DMS 273 treated with DMSO at 0.1 percent for 48 hours (cell line): ENCODE results near the gene GOT1.
A peak's percentile ranks its signal among the peaks of the same experiment; 100 is the strongest.

Experiments
- DNase-seq: peaks from one replicate; lab custom pipeline; 2025; lab: John Stamatoyannopoulos, UW

GOT1 gene

GRCh38 chr10:99430451-99431189 is at the start of gene GOT1:
Gene GOT1 (minus strand): TSS chr10:99430624. CDS start chr10:99430565, 59 bp downstream.
- DNase-seq, result peak; percentile 95

GRCh38 chr10:99470327-99470726 is 39.9 kb upstream of the GOT1 start:
- DNase-seq, result no peak

GRCh38 chr10:99467236-99467999 is 37.0 kb upstream of the GOT1 start:
- no peak for DNase-seq

- no peak for DNase-seq
These were observed 36.3 kb upstream of the GOT1 start for GRCh38 chr10:99466632-99467223.

- no peak for DNase-seq
These were observed 30.8 kb upstream of the GOT1 start for GRCh38 chr10:99461230-99461629.

- DNase-seq, result no peak
These were observed 29.6 kb upstream of the GOT1 start for GRCh38 chr10:99460070-99460469.

- DNase-seq, result no peak
These were observed 28.8 kb upstream of the GOT1 start for GRCh38 chr10:99459217-99459616.

GRCh38 chr10:99457813-99458212 is 27.4 kb upstream of the GOT1 start:
- no peak for DNase-seq

- DNase-seq, result no peak
These were observed 26.5 kb upstream of the GOT1 start for GRCh38 chr10:99456931-99457288.

GRCh38 chr10:99456207-99456930 is 25.9 kb upstream of the GOT1 start:
- DNase-seq, result no peak

- no peak for DNase-seq
These were observed 21.6 kb upstream of the GOT1 start for GRCh38 chr10:99451981-99452380.

GRCh38 chr10:99451499-99451788 is 21.0 kb upstream of the GOT1 start:
- DNase-seq, result no peak

- DNase-seq, result no peak
These were observed 20.4 kb upstream of the GOT1 start for GRCh38 chr10:99450624-99451498.

- DNase-seq, result no peak
These were observed 19.7 kb upstream of the GOT1 start for GRCh38 chr10:99450156-99450555.

GRCh38 chr10:99449023-99449422 is 18.6 kb upstream of the GOT1 start:
- DNase-seq, result no peak

- no peak for DNase-seq
These were observed 14.1 kb upstream of the GOT1 start for GRCh38 chr10:99444383-99445045.

- DNase-seq, result no peak
These were observed 13.1 kb upstream of the GOT1 start for GRCh38 chr10:99443500-99443899.

GRCh38 chr10:99442394-99442793 is 12.0 kb upstream of the GOT1 start:
- DNase-seq, result no peak

GRCh38 chr10:99438890-99439289 is 8.5 kb upstream of the GOT1 start:
- DNase-seq, result no peak

- no peak for DNase-seq
These were observed 5.7 kb upstream of the GOT1 start for GRCh38 chr10:99435986-99436638.
